ENCODE results near the gene TPR.
"Not testable (repeated sequence)": the region's sequence is repeated elsewhere in the genome, so short reads cannot be mapped to it uniquely, and the experiment has no call there.

TPR gene

DNA sequence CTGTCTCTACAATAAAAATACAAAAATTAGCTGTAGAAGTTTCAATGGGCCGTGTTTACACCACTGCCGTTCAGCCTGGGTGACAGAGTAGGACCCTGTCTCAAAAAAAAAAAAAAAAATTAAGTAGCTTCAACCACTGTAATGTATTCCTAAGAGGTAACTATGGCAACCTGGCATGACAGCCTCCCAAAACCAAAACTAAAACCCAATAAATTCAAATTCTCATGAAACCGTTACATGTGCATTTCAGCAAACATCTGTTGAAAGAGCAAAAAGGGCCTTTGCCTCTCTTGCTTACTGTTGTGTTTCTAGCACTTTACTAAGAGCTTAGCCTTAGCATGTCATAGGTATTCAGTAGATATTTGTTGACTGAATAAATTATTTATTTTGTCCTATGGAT, 34.0 kb upstream of the TPR start:
- no peak overlapping the region for H3K4me2 ChIP-seq (ENCODE audit: insufficient read depth, low read length)
- no peak overlapping the region for H3K9ac ChIP-seq (ENCODE audit: low read depth, low read length)
- H3K79me2 ChIP-seq (ENCODE audit: insufficient read depth, low read length): no peaks in the 10 kb centered on the region
- no peak for TF ChIP-seq EZH2 (IDR thresholded peaks at IDR 0.05; ENCODE audit: borderline replicate concordance, low read depth, low read length, severe bottlenecking)
- H2AFZ ChIP-seq (ENCODE audit: low read depth, low read length): no peak overlapping the region
- DNase-seq (no peak), ATAC-seq (ENCODE audit: insufficient read depth, low read depth) (no peak)
- H3K27me3 ChIP-seq (ENCODE audit: insufficient read depth, low read length, poor library complexity): no peaks in the 10 kb centered on the region
- peaks cover 47% of the 10 kb centered on the region; the same call in 1 of the 2 replicates for H3K36me3 ChIP-seq (ENCODE audit: insufficient read depth, low read length)
- H3K27ac ChIP-seq (ENCODE audit: low read length): no peak overlapping the region
- H3K4me1 ChIP-seq (ENCODE audit: insufficient read depth, low read length): no peaks in the 10 kb centered on the region
- no peak overlapping the region for H3K4me3 ChIP-seq (ENCODE audit: low read depth in 1 of 2, low read length in 2 of 2)
- no peaks in the 10 kb centered on the region for H4K20me1 ChIP-seq (ENCODE audit: insufficient read depth, low read length)
- no peaks in the 10 kb centered on the region for H3K9me3 ChIP-seq (ENCODE audit: insufficient read depth, low read length, severe bottlenecking)

- Histone ChIP-seq H3K9me3 (ENCODE audit: insufficient read depth, low read length, severe bottlenecking) (no peaks in the 10 kb centered on the region), H4K20me1 (ENCODE audit: insufficient read depth, low read length) (no peaks in the 10 kb centered on the region), H2AFZ (ENCODE audit: low read depth, low read length) (no peak overlapping the region), H3K27me3 (ENCODE audit: insufficient read depth, low read length, poor library complexity) (no peaks in the 10 kb centered on the region), H3K9ac (ENCODE audit: low read depth, low read length) (no peak overlapping the region), H3K4me3 (ENCODE audit: low read depth in 1 of 2, low read length in 2 of 2) (no peak overlapping the region), H3K27ac (ENCODE audit: low read length) (no peak overlapping the region), H3K36me3 (ENCODE audit: insufficient read depth, low read length) (peaks cover 51% of the 10 kb centered on the region; the same call in 1 of the 2 replicates), H3K79me2 (ENCODE audit: insufficient read depth, low read length) (no peaks in the 10 kb centered on the region), H3K4me2 (ENCODE audit: insufficient read depth, low read length) (no peak overlapping the region), H3K4me1 (ENCODE audit: insufficient read depth, low read length) (no peaks in the 10 kb centered on the region)
- TF ChIP-seq EZH2 (IDR thresholded peaks at IDR 0.05; ENCODE audit: borderline replicate concordance, low read depth, low read length, severe bottlenecking) (no peak), CTCF (IDR thresholded peaks at IDR 0.05; ENCODE audit: borderline replicate concordance, extremely low read depth, low read length, poor library complexity, severe bottlenecking) (peak; percentile 75)
- DNase-seq (no peak), ATAC-seq (ENCODE audit: insufficient read depth, low read depth) (peak; percentile 49; the same call in 1 of the 3 replicates)
These were observed 29.5 kb upstream of the TPR start for GRCh38 chr1:186404454-186405051.

- no peaks in the 10 kb centered on the region for H3K9me3 ChIP-seq (ENCODE audit: insufficient read depth, low read length, severe bottlenecking)
- TF ChIP-seq EZH2 (IDR thresholded peaks at IDR 0.05; ENCODE audit: borderline replicate concordance, low read depth, low read length, severe bottlenecking) (no peak), CTCF (IDR thresholded peaks at IDR 0.05; ENCODE audit: borderline replicate concordance, extremely low read depth, low read length, poor library complexity, severe bottlenecking) (no peak)
- no peak overlapping the region for H3K4me2 ChIP-seq (ENCODE audit: insufficient read depth, low read length)
- H3K79me2 ChIP-seq (ENCODE audit: insufficient read depth, low read length): no peaks in the 10 kb centered on the region
- no peak overlapping the region for H3K4me3 ChIP-seq (ENCODE audit: low read depth in 1 of 2, low read length in 2 of 2)
- no peak overlapping the region for H2AFZ ChIP-seq (ENCODE audit: low read depth, low read length)
- ATAC-seq (ENCODE audit: insufficient read depth, low read depth) (no peak), DNase-seq (no peak)
- no peak overlapping the region for H3K27ac ChIP-seq (ENCODE audit: low read length)
- H3K9ac ChIP-seq (ENCODE audit: low read depth, low read length): no peak overlapping the region
- H3K27me3 ChIP-seq (ENCODE audit: insufficient read depth, low read length, poor library complexity): no peaks in the 10 kb centered on the region
- no peaks in the 10 kb centered on the region for H4K20me1 ChIP-seq (ENCODE audit: insufficient read depth, low read length)
- H3K36me3 ChIP-seq (ENCODE audit: insufficient read depth, low read length): peaks cover 49% of the 10 kb centered on the region
- H3K4me1 ChIP-seq (ENCODE audit: insufficient read depth, low read length): no peaks in the 10 kb centered on the region
These were observed 28.6 kb upstream of the TPR start for GRCh38 chr1:186403632-186404031.

GRCh38 chr1:186401446-186401845, 26.4 kb upstream of the TPR start:
- H3K4me3 ChIP-seq (ENCODE audit: low read depth in 1 of 2, low read length in 2 of 2); H3K79me2 ChIP-seq (ENCODE audit: insufficient read depth, low read length); H4K20me1 ChIP-seq (ENCODE audit: insufficient read depth, low read length); H3K4me2 ChIP-seq (ENCODE audit: insufficient read depth, low read length); H3K4me1 ChIP-seq (ENCODE audit: insufficient read depth, low read length); H3K9me3 ChIP-seq (ENCODE audit: insufficient read depth, low read length, severe bottlenecking); DNase-seq; H3K27me3 ChIP-seq (ENCODE audit: insufficient read depth, low read length, poor library complexity); ATAC-seq (ENCODE audit: insufficient read depth, low read depth); H3K9ac ChIP-seq (ENCODE audit: low read depth, low read length); H3K27ac ChIP-seq (ENCODE audit: low read length); H2AFZ ChIP-seq (ENCODE audit: low read depth, low read length): not testable (repeated sequence)
- H3K36me3 ChIP-seq (ENCODE audit: insufficient read depth, low read length): peaks cover 46% of the 10 kb centered on the region

DNA sequence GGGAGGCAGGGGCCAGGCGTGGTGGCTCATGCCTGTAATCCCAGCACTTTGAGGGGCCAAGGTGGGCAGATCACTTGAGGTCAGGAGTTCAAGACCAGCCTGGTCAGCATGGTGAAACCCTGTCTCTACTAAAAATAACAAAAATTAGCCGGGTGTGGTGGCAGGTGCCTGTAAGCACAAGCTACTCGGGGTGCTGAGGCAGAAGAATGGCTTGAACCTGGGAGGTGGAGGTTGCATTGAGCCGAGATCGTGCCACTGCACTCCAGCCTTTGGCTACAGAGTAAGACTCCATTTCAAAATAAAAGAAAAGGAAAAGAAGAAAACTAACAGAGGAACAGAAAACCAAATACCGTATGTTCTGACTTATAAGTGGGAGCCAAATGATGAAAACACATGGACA, 17.7 kb upstream of the TPR start:
- H3K4me3 ChIP-seq (ENCODE audit: low read depth in 1 of 2, low read length in 2 of 2); ATAC-seq (ENCODE audit: insufficient read depth, low read depth); H3K9me3 ChIP-seq (ENCODE audit: insufficient read depth, low read length, severe bottlenecking); H3K79me2 ChIP-seq (ENCODE audit: insufficient read depth, low read length); H2AFZ ChIP-seq (ENCODE audit: low read depth, low read length); H3K27me3 ChIP-seq (ENCODE audit: insufficient read depth, low read length, poor library complexity); H3K9ac ChIP-seq (ENCODE audit: low read depth, low read length); H3K4me2 ChIP-seq (ENCODE audit: insufficient read depth, low read length); H4K20me1 ChIP-seq (ENCODE audit: insufficient read depth, low read length); H3K27ac ChIP-seq (ENCODE audit: low read length); H3K4me1 ChIP-seq (ENCODE audit: insufficient read depth, low read length); DNase-seq: not testable (repeated sequence)
- H3K36me3 ChIP-seq (ENCODE audit: insufficient read depth, low read length): peaks cover 77% of the 10 kb centered on the region
